ENCODE data around the gene ZNF846.
"Not testable (repeated sequence)": the region's sequence is repeated elsewhere in the genome, so short reads cannot be mapped to it uniquely, and the experiment has no call there.

Gene ZNF846

GRCh38 chr19:9799162-9799561 is 30.6 kb upstream of the ZNF846 start:
- TF ChIP-seq ZFX (IDR thresholded peaks at IDR 0.05) (no peak), CTCF (conservative IDR thresholded peaks at IDR 0.05) (no peak)

GRCh38 chr19:9797871-9798270 is 29.3 kb upstream of the ZNF846 start:
- TF ChIP-seq CTCF (conservative IDR thresholded peaks at IDR 0.05) (no peak), ZFX (IDR thresholded peaks at IDR 0.05) (no peak)
- H3K27ac ChIP-seq, result no peak overlapping the region

More at GRCh38 chr19:9799162-9799561, 30.6 kb upstream of the ZNF846 start:
- H3K27ac ChIP-seq, result no peak overlapping the region

GRCh38 chr19:9796113-9796773 is 27.7 kb upstream of the ZNF846 start:
- H3K27ac ChIP-seq, result no peak overlapping the region
- TF ChIP-seq ZFX (IDR thresholded peaks at IDR 0.05) (no peak), CTCF (conservative IDR thresholded peaks at IDR 0.05) (peak; percentile 92)

GRCh38 chr19:9793071-9793591 is 24.6 kb upstream of the ZNF846 start:
- H3K27ac ChIP-seq, result no peak overlapping the region
- no peak for TF ChIP-seq ZFX (IDR thresholded peaks at IDR 0.05)
- no peak for TF ChIP-seq CTCF (conservative IDR thresholded peaks at IDR 0.05)

- no peak for TF ChIP-seq ZFX (IDR thresholded peaks at IDR 0.05)
- TF ChIP-seq CTCF (conservative IDR thresholded peaks at IDR 0.05), result no peak
- no peak overlapping the region for H3K27ac ChIP-seq
Observed at GRCh38 chr19:9792206-9793070, 23.9 kb upstream of the ZNF846 start.

- no peak overlapping the region for H3K27ac ChIP-seq
- TF ChIP-seq ZFX (IDR thresholded peaks at IDR 0.05), result no peak
- TF ChIP-seq CTCF (conservative IDR thresholded peaks at IDR 0.05), result no peak
Observed at GRCh38 chr19:9791552-9792205, 23.1 kb upstream of the ZNF846 start.

- H3K27ac ChIP-seq, result not testable (repeated sequence)
Observed at GRCh38 chr19:9791073-9791367, 22.5 kb upstream of the ZNF846 start.

- H3K27ac ChIP-seq, result not testable (repeated sequence)
Observed at GRCh38 chr19:9789579-9789978, 21.0 kb upstream of the ZNF846 start.
